A673 (cell line): Measurements from ENCODE around the gene CNGA1. TPM values are rescaled to one million over a fixed set of nuclear protein-coding genes. Genes with fewer than 3 reads are reported as not detected.

Experiments
- BruUV-seq: library from RNA; stranded (reverse); fragments of 400-500 nt; replicated peaks from 2 replicates; lab custom pipeline; 2021; lab: Mats Ljungman, UMichigan
- CTCF ChIA-PET: fragments of 300-600 bp; sonication (Branson Sonifier 250); formaldehyde crosslinking; loops from one replicate; lab custom pipeline; 2022; ENCODE audit warnings: antibody characterized with exemption; lab: Charles Lee
- POLR2A ChIA-PET: fragments of 300-600 bp; sonication (Branson Sonifier 250); formaldehyde crosslinking; loops from one replicate; lab custom pipeline; 2022; ENCODE audit warnings: antibody characterized with exemption; ENCODE audit not compliant: low non-redundant PET; lab: Charles Lee
- DNase-seq: peaks from one replicate; pipeline ENCODE4 v3.0.0-alpha.2; 2015; ENCODE audit warnings: low spot score
- H3K27ac ChIP-seq: fragments of 200-600 bp; sonication (generic); 2 replicates; pipeline ENCODE4 v1.5.1; 2016; ENCODE audit warnings: mixed run types, low read depth, mild to moderate bottlenecking, mixed read lengths, antibody characterized with exemption, low read length; ENCODE audit not compliant: poor library complexity, severe bottlenecking
- H3K27me3 ChIP-seq: fragments of 200-600 bp; sonication (generic); replicated peaks from 2 replicates; pipeline ENCODE4 v1.6.1; 2017; ENCODE audit warnings: mixed run types, low read depth, mild to moderate bottlenecking, mixed read lengths, antibody characterized with exemption, low read length; ENCODE audit not compliant: insufficient read depth, poor library complexity
- H3K36me3 ChIP-seq: fragments of 200-600 bp; sonication (generic); 2 replicates; pipeline ENCODE4 v1.6.1; 2016; ENCODE audit warnings: mixed run types, mild to moderate bottlenecking, mixed read lengths, antibody characterized with exemption, low read length; ENCODE audit not compliant: insufficient read depth, poor library complexity, severe bottlenecking
- H3K4me1 ChIP-seq: fragments of 200-600 bp; sonication (generic); 2 replicates; pipeline ENCODE4 v1.6.1; 2017; ENCODE audit warnings: mixed run types, mild to moderate bottlenecking, mixed read lengths, antibody characterized with exemption, low read length; ENCODE audit not compliant: insufficient read depth, poor library complexity, severe bottlenecking
- H3K4me3 ChIP-seq: fragments of 200-600 bp; sonication (generic); 2 replicates; pipeline ENCODE4 v1.5.1; 2016; ENCODE audit warnings: low read depth, mixed run types, mild to moderate bottlenecking, mixed read lengths, low read length; ENCODE audit not compliant: poor library complexity, severe bottlenecking
- H3K9me3 ChIP-seq: fragments of 200-600 bp; sonication (generic); 2 replicates; pipeline ENCODE4 v1.6.1; 2016; ENCODE audit warnings: mixed run types, low read depth, mild to moderate bottlenecking, mixed read lengths, antibody characterized with exemption, low read length; ENCODE audit not compliant: poor library complexity, severe bottlenecking
- EZH2 ChIP-seq: fragments of 200-600 bp; sonication (generic); IDR thresholded peaks from 2 replicates; pipeline ENCODE4 v1.6.1; 2017; ENCODE audit warnings: borderline replicate concordance, low read depth, mild to moderate bottlenecking, mixed read lengths, antibody characterized with exemption, low read length; ENCODE audit not compliant: poor library complexity, severe bottlenecking
- intact Hi-C: fragments of 100-400 bp; cut with micrococcal nuclease; formaldehyde crosslinking; loops from one replicate; pipeline ENCODE4 v1.10.0; 2022; ENCODE audit not compliant: unreplicated experiment
- total RNA-seq: library from RNA; stranded (reverse); gene quantifications from 2 replicates; pipeline ENCODE4 v1.2.3, GENCODE V29; 2021
- TF ChIP-seq, protein P1 (sequence below): fragments of 300-800, 200-600 bp; sonication (generic); conservative IDR thresholded peaks from 2 replicates; pipeline ENCODE4 v1.5.1; 2017; ENCODE audit warnings: low read depth, mild to moderate bottlenecking, antibody characterized with exemption, low read length, moderate library complexity, mixed read lengths

Gene CNGA1
- total RNA-seq, 1 experiment from 2014 or later = 0.39 TPM

DNA sequence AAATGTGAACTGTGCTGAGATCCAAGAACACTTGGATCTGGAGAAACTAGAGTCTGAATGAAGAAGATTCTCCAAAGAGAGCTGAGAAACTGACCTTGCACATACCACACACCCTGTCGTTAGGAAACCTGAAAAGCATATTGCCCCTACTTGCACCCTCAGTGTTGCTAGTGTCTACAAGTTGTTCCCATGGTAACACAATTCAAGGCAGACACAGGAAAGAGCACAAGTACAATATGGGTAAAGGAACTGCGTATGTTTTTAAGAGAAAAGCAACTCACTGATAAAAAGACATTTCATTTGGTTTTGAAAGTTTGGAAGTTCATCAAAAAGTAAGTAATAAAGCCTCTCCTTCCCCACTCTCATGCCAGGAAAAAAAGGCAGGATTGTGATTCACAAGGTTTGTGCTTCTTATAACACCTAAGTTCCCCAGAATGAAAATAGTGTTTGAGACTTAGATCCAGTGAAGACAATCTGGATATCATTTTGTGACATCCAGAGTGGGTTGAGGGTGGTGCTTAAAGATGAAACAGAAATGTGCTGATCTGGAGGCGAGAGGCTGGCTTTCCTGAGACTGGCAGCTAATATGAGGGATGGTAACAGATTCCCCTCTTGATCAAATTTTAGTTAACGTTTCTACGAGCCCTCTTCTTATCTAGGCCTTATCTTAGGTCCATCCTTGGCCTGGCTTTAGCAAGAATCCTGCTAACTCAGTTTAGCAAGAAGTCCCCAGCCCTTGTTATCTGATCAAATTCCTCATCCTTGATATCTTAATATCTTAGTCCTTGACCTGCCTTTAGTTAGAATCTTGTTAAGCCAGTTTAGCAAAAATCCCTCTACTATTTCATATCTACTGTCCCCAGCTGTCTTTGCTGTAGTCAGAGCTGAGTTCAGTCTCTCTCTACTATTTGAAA lies 42.4 kb upstream of the CNGA1 start:
- Histone ChIP-seq H3K36me3 (no peaks in the 10 kb centered on the region), H3K27ac (no peak overlapping the region), H3K4me3 (no peak overlapping the region), H3K9me3 (no peaks in the 10 kb centered on the region), H3K4me1 (no peaks in the 10 kb centered on the region), H3K27me3 (no peaks in the 10 kb centered on the region)
- ChIA-PET CTCF (no interaction called here), POLR2A (interaction anchor here (0.6 kb wide), 1 partner anchor 125 kb away, joined by 3 read pairs; no protein-coding TSS in a partner anchor)
- intact Hi-C loops = no loop called here
- no TSS peak for BruUV-seq
- no peak for DNase-seq
- TF ChIP-seq, protein P1, sequence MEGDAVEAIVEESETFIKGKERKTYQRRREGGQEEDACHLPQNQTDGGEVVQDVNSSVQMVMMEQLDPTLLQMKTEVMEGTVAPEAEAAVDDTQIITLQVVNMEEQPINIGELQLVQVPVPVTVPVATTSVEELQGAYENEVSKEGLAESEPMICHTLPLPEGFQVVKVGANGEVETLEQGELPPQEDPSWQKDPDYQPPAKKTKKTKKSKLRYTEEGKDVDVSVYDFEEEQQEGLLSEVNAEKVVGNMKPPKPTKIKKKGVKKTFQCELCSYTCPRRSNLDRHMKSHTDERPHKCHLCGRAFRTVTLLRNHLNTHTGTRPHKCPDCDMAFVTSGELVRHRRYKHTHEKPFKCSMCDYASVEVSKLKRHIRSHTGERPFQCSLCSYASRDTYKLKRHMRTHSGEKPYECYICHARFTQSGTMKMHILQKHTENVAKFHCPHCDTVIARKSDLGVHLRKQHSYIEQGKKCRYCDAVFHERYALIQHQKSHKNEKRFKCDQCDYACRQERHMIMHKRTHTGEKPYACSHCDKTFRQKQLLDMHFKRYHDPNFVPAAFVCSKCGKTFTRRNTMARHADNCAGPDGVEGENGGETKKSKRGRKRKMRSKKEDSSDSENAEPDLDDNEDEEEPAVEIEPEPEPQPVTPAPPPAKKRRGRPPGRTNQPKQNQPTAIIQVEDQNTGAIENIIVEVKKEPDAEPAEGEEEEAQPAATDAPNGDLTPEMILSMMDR = no peak
- TF ChIP-seq EZH2 = no peak

DNA sequence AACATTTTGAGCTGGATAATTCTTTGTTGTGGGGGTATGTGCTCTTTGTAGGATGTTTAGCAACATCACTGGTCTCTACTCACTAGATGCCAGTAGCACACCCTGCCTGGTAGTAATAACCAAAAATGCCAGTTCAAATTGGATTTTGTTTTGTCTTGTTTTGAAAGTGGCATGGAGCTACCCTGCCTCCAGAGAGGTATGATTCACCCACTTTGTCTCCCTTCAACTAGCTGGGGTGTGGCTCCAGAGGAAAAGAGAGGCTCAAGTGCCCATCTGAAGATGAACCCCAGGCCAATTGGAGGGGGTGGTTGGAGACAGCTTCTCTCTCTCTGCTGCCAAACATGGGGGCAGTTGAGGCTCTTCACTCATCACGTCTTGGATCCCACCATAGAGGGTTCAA lies 34.6 kb upstream of the CNGA1 start:
- Histone ChIP-seq H3K9me3 (no peaks in the 10 kb centered on the region), H3K27me3 (no peaks in the 10 kb centered on the region), H3K4me3 (no peak overlapping the region), H3K36me3 (no peaks in the 10 kb centered on the region), H3K4me1 (no peaks in the 10 kb centered on the region), H3K27ac (no peak overlapping the region)
- intact Hi-C loops = no loop called here
- no TSS peak for BruUV-seq
- CTCF ChIA-PET = no interaction called here
- no peak for DNase-seq
- POLR2A ChIA-PET = no interaction called here
- TF ChIP-seq EZH2 = no peak
- TF ChIP-seq, protein P1 = no peak

DNA sequence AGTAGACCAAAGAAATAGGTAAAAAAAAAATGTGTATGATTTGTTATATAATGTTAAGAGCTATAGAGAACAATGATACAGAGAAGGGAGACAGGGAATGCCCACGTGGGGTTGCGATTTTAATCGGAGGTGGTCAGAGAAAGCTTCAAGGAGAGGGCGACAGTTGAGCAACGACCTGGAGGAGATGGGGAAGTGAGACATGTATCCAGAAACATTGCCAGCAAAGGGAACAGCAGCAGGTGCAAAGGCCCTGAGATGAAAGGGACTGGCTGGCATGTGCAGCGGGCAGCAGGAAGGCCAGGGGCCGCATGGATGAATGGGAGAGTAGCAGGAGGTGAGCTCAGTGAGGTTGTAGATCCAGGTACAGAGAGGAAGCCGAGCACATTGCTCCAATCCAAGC lies 33.0 kb upstream of the CNGA1 start:
- no peak overlapping the region for H3K4me3 ChIP-seq
- ChIA-PET CTCF (no interaction called here), POLR2A (no interaction called here)
- intact Hi-C loops = no loop called here
- DNase-seq = no peak
- H3K4me1 ChIP-seq = no peaks in the 10 kb centered on the region
- no peaks in the 10 kb centered on the region for H3K36me3 ChIP-seq
- H3K27ac ChIP-seq = no peak overlapping the region
- H3K9me3 ChIP-seq = no peaks in the 10 kb centered on the region
- no peak for TF ChIP-seq EZH2
- TF ChIP-seq, protein P1 = no peak
- H3K27me3 ChIP-seq = no peaks in the 10 kb centered on the region
- BruUV-seq = no TSS peak
